GM23338 (cell line): ENCODE measurements around the gene ATF6. TPM values are rescaled to one million over a fixed set of nuclear protein-coding genes. Genes with fewer than 3 reads are reported as not detected.

ENCODE experiments used
- ETS1 ChIP-seq: IDR thresholded peaks from 2 replicates; pipeline ENCODE4 v1.6.1; 2016; ENCODE audit warnings: antibody characterized with exemption
- EZH2 ChIP-seq: fragments of 200-600 bp; sonication (generic); IDR thresholded peaks from one replicate; pipeline ENCODE4 v1.8.0; 2017; ENCODE audit warnings: antibody characterized with exemption, mild to moderate bottlenecking, low read depth; ENCODE audit not compliant: unreplicated experiment
- JUNB ChIP-seq: IDR thresholded peaks from one replicate; pipeline ENCODE4 v1.6.1; 2016; ENCODE audit warnings: antibody characterized with exemption; ENCODE audit not compliant: unreplicated experiment
- POLR2AphosphoS5 ChIP-seq: IDR thresholded peaks from 2 replicates; pipeline ENCODE4 v1.6.1; 2016; ENCODE audit warnings: antibody characterized with exemption, low read depth
- REST ChIP-seq: IDR thresholded peaks from one replicate; pipeline ENCODE4 v1.6.1; 2018; ENCODE audit warnings: antibody characterized with exemption; ENCODE audit not compliant: unreplicated experiment
- ZNF331 ChIP-seq: fragments of 250-450 bp; sonication (Bioruptor Pico); IDR thresholded peaks from 2 replicates; pipeline ENCODE4 v1.5.0; 2020; ENCODE audit warnings: low read depth, mild to moderate bottlenecking, moderate library complexity
- ZNF462 ChIP-seq: fragments of 250-450 bp; sonication (Bioruptor Pico); IDR thresholded peaks from 2 replicates; pipeline ENCODE4 v1.5.0; 2020; ENCODE audit warnings: mild to moderate bottlenecking, moderate library complexity
- polyA plus RNA-seq: library from polyadenylated mRNA; unstranded; fragments of >200 nt; fragmentation: Nextera tagmentation; extraction: Ambion mirVana; gene quantifications from 2 replicates; pipeline ENCODE4 v1.2.1, GENCODE V29; 2016
- total RNA-seq: library from RNA; depleted of rRNA; stranded (reverse); fragments of >200 nt; shearing (Covaris generic); gene quantifications from 2 replicates; pipeline ENCODE4 v1.2.3, GENCODE V29; 2014

The ATF6 gene
- total and polyA plus RNA-seq, 2 experiments from 2014 or later, result 5.0 to 13.5 TPM

GRCh38 chr1:161949548-161949947, 183.4 kb downstream of the ATF6 start (continued):
- no peak for TF ChIP-seq ZNF462
- TF ChIP-seq ETS1, result no peak
- no peak for TF ChIP-seq REST
- TF ChIP-seq JUNB, result no peak
- no peak for TF ChIP-seq ZNF331 (CRISPR knock-in tag)
- no peak for TF ChIP-seq POLR2AphosphoS5
- no peak for TF ChIP-seq EZH2
